ENCODE results near the gene DUSP1.
A peak's percentile ranks its signal among the peaks of the same experiment; 100 is the strongest.
"Not testable (repeated sequence)": the region's sequence is repeated elsewhere in the genome, so short reads cannot be mapped to it uniquely, and the experiment has no call there.

DUSP1 gene

DNA sequence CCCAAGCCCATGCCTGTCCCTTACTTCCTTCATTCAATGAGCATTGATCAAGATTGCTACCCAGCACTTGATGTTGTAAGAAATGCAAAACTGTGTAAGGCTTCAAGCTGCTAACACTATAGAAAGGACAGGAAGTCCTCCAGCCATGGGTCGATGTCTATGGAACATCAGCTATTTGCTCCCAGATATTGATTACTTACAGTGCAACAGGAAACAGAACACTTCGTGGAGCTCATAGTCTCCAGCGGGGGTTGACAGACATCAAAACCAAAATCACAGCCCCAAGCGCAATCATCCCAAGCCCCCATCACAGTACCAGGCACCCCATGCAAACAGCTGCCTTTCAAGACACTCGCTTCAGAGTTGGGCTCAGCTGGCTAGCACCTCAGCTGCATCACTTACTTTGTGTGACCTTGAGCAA is 26.8 kb upstream of the DUSP1 start:
- DNase-seq (ENCODE audit: low read depth) = no peak

DNA sequence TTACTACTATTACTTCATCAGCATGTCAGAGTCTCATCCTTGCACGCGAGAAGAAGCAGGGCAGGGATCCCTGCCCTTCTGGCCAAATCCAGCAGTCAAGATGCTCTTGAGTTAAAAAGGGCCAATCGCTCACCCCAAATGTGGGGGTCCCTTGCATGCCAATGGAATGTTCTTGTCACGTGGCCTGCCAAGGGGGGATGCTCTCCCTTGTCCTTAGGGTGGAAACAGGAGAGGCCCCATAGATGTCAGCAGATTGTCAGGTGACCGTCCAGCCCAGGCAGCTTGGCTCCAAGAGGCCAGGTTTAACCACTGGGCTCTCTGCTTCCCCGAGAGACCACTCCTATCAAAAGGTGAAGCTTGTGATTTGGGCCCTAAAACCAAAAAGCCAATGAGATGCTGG is 25.3 kb upstream of the DUSP1 start:
- DNase-seq (ENCODE audit: low read depth) = no peak

DNA sequence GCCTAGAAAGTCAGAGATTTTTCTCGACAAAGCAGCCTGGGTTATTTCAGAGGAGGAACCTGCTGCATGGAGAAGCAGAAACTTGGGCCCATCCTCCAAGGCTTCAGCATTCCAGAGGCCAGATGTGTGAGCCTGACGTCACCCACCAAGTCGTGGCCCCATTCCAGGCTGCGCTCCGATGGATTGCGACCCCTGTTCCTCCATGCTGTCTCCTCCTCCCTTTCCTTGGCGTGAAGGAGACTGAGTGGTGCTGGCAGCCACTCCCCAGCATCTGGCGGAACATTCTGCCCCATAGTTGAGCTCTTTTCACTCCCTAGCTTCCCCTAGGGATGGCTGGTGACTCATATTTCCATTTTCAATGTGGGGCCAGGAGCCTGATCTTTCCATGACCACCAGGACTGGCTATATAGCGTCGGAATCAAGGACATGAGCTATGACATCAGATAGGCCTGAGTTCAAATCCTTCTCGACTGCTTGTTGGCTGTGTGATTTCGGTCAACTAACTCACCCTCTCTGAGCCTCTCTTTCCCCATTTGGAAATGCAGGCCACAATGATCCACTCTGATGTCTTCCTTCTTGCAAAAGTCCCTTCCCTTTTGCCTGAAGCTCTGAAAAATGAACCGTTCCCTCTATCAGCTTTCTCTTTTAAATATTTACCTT is 24.5 kb upstream of the DUSP1 start:
- DNase-seq (ENCODE audit: low read depth) = peak; percentile 96

DNA sequence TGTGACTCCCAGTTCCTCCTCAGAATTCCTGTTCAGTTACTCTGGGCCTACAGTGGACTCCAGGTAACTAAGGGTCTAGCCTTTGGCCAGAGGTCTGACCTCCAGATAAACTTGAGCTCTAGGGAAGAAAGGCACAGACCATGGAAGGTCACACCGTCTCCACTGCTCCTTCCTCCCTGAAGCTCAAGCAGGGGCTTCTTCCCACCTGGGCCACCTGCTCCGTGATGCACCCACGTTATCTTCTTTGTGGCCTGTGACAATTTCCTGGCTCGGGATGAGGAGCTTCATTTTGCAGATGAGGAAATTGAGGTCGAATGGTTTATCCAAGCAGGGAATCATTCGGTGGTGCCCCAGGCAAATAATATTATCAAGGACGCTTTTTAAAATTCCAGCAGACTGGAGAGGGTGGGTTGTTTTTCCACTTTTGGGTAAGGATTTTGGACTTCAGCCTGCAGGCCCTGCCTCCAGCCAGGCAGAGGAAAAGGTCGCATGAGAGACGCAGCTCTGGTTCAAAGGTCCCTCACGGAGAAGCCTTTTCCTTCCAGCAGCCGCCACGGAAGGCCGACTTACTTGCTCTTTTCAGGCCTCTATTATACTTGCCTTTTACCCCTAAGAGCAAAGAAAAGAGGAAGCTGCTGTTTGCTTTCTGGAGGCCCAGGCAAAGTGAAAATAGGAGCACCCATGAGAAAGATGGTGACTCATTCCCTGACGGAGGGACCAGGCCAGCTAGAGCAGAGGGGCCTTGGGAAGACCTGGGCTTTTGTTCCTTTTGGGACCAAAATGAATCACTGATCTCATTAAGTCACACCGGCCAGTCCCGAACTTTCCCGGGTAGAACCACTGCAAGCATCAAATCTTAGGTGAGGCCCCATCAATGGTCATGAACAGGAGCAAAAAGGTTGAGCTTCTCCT is 22.8 kb upstream of the DUSP1 start:
- DNase-seq (ENCODE audit: low read depth) = no peak

DNA sequence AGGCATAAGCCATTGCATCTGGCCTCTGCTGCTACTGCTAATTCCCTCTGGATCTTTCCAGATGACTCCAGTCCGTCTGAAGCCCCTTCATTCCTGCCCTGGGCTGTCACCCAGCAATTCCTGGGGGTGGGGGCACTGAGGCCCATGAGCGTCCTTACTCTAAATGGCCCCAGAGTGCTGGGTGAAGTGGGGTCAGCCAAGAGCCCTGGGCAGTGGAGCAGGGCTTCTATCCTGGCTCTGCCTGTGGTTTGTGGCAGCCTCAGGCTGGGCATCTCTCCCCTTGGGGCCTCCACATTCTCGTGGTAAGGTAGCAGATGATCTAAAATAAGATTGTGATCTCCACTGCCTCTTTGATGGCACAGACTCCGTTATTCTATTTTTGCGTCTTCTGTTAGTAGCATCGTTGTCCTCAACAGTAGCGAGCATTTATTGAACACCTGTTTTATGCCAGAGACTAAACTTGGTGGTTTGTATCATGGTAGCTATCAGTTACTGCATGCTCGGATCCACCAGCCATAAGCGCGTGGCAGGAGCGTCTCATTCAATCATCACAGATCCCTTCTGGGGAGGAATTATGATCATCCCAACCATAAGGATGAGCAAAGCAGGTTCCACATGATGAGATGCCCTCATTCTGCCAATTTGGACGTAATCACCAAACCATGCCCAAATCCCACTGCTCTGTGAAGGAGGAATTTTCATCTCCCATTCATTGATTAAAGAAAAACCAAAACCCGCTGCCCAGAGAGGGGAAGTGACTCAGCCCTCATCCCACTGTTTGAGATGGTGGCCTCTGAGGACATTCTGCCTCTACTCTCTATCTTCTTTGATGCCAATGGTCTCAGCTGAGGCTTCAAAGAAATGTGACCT is 21.9 kb upstream of the DUSP1 start:
- DNase-seq (ENCODE audit: low read depth) = no peak

DNA sequence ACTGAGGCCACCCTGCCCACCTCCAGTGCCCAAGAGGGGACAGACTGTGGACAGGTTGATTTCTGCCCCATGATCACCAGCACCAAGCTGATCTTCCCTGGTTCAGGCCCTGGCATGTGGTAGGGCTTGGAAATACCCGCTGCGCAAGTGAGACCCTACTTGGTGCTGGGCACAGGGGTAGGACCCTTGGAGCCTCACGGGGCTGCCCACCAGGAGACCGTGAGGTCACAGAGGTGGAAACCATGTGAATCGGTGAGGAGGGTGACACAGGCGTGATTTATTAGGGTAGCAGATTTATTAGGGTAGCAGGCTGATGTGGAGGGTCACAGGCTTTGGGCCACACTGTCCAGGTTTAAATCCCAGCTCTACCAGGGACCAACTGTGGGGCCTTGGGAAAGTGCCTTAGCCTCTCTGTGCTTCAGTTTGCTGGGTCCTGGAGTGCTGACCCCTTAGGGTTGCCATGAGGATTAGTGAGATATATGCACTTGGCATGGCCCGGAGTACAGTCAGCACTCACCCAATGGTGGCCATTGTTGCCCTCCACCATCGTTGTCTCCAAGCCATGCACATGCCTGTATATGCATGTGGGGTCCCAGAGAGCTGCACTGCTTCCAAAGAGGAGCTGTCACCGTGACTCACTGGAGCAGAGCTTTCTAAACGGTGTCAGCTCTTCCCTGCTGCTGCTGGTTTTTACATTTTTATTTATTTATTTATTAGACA is 20.9 kb upstream of the DUSP1 start:
- no peak for DNase-seq (ENCODE audit: low read depth)

DNA sequence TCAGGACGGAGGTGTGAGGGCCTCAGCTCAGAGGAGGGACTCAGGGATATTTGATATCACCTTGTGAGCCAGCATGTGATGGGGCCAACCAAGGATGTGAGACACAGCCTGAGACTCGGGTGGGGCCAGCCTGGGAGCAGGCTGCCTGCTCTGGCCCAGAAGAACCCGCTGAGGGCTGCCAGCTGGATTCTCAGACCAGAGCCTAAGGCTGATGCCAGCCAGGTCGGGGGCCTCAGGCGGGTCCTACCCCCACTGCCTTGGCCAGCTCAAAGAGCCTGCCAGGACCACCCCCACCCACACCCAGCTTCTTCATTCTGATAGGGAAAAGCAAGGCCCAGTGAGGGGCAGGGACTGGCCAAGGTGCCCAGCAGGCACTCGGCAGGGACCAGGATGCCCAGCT is 20.3 kb upstream of the DUSP1 start:
- no peak for DNase-seq (ENCODE audit: low read depth)

DNA sequence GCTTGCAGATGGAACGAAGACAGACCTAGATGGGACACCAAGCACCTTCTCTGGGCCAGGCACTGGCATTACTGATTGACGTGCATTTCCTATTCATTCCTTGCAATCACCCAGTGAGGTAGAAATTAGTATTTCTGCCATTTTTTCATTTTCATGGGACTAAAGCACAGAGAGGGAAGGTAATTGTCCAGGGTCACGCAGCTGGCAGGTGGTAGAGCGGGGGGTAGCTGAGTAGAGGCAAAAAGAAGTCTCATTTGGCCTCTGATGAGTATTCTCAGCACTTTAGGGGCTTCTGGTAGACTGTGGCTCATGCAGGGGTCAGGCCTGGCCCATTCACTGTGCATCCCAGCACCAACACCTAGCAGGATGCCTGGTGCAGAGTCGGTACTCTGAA is 19.5 kb upstream of the DUSP1 start:
- no peak for DNase-seq (ENCODE audit: low read depth)

DNA sequence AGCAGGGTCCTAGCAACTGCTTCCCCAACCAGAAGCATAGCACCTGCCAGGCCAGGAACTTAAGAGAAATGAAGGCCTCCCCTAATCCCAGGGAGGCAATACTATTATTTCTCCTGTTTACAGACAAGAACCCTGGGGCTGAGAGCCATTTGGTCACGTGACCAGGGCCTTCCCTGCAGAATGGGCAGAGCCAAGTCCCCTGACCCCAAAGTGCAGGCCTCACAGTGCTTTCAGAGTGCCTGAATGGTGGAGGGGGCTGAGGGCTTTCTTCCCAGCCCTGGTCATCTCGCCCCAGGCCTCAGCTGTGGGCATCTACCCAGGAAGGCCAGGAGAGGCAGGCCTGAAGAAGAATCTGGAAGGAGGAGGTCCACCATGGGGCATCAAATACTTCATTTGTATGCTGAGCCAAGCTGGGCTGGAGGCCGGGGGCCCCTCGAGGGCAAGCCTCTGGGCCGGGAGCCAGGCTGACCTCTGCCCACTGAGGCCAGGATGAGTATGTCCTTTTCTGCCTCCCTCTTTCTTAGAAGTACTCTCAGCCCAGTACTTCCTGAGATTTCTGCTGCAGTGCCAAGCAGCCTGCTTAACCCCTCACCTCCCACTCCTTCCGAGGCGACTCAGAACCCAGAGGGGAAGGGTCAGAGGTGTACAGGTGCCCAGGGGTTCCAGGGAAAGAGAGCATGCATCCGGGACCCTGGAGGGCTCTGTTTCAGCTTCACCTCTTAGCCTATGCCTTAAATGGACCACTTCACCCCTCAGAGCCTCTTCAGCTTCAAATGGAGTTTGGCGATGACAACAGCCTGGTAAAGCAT is 18.9 kb upstream of the DUSP1 start:
- DNase-seq (ENCODE audit: low read depth) = no peak

DNA sequence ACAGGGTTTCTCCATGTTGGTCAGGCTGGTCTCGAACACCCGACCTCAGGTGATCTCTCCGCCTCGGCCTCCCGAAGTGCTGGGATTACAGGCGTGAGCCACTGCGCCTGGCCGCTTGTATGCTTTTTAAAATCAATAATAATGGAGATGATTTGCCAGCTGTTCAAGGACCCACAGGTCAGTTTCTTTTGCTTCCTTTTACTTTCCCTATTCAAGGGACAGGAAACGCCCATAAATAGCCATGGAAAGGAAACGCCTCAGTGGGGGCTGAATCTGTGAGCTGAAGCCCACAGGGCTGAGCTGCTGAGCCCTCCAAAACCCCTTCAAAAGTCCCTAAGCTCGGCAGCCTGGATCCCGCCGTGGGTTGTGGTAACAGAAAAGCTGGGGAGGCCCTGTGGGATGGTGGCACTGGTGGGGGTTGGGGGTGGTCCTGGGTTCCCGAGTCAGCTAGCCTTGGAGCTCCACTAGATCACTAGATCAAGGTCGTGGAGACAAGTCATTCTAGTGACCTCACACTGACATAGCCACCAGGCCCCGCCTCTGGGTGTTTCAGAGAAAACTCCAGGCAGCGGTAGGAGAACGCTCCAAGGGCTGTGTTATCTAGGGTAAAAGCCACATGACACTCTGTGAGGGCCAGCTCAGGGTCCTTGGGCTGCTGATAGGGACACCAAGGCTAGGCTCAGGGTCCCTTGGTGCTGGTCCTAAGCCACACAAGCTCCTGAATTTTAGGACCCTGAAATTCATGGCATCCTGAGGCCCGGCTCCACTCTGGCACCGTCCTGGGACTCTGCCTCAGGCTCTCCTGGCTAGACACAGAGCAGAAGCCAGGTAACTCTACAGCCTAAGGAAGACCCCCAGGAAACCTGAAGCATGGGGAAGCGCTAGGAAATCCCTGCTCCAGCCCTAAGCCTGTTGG is 18.0 kb upstream of the DUSP1 start:
- no peak for DNase-seq (ENCODE audit: low read depth)

DNA sequence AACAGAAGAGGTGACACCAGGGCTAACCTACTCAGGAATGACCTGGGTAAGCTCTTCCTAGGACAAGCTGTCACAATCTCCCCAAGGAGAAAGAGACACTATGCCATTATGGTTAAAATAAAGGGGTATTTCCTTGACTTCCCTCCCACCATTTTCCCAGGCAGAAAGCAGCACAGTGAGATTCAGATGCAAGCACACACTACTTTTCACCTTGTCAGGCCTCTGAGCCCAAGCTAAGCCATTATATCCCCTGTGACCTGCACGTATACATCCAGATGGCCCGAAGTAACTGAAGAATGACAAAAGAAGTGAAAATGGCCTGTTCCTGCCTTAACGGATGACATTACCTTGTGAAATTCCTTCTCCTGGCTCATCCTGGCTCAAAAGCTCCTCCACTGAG is 16.5 kb upstream of the DUSP1 start:
- not testable (repeated sequence) for DNase-seq (ENCODE audit: low read depth)

DNA sequence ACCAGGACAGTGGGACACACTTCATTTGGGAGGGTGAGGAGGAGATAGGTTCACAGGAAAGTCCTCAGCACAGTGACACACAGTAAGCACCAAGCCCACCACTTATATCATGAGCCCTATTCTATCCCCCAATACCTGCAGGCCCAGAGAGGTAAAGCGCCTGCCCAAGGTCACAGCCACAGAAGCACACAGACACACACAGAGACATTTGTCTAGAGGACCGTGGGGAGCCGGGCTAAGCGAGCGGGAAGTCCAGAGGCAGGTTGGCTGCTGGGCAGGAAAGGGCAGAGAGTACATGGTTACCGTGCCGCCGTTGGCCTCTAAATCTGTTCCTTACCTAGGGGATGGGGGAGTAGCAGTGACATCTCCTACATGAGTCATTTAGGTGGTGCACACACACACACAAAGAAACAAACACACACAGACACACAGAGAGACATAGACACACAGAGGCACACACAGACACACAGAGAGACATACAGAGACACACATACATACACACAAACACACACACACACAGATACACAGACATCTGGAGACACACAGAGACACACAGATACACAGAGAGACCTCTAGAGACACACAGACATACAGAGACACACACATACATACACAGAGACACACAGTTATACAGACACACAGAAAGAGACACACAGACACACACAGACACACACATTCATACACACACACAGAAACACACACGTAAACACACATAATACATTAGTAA is 15.9 kb upstream of the DUSP1 start:
- DNase-seq (ENCODE audit: low read depth) = no peak

DNA sequence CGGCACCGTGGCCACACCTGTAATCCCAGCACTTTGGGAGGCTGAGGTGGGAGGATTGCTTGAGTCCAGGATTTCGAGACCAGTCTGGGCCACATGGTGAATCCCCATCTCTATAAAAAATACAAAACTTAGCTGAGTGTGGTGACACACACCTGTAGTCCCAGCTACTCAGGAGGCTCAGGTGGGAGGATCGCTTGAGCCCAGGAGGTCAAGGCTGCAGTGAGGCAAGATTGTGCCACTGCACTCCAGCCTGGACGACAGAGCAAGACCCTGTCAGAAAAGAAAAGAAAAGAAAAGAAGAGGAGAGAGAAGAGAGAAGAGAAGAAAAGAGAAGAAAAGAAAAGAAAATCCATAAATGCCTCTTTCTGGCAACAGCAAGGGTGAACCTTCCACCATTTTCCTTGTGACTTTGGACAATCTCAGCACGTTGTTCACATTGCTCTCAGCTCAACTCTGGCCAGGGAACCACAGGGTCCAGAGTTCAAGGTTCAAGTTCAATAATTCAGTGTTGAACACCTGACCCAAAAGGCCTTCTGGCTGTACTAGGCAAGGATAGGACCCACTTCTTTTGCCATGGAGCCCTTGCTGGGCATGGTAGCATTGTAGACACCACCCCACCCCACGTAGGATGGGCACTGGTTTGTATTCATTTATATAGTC is 14.6 kb upstream of the DUSP1 start:
- DNase-seq (ENCODE audit: low read depth) = no peak

DNA sequence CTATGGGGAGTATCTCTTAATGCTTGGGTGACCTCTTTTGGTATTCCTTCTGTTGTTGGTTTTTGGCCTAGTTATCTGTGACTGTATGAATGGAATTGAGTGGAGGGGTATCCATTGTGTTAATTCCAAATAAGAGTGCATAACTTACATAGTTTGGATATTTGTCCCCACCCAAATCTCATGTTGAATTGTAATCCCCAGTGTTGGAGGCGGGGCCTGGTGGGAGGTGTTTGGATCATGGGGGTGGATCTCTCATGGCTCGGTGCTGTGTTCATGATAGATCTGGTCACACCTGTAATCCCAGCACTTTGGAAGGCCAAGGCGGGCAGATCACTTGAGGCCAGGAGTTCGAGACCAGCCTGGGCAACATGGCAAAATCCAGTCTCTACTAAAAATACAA is 13.2 kb upstream of the DUSP1 start:
- DNase-seq (ENCODE audit: low read depth) = not testable (repeated sequence)

DNA sequence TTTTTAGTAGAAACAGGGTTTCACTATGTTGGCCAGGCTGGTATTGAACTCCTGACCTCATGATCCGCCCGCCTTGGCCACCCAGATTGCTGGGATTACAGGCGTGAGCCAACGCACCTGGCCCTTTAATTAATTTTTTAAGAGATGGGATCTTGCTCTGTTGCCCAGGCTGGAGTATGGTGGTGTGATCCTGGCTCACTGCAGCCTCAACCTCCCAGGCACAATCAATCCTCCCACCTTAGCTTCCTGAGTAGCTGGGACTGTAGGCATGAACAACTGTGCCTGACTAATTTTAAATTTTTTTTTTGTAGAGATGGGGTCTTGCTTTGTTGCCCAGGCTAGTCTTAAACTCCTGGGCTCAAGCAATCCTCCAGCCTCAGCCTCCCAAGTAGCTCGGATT is 12.3 kb upstream of the DUSP1 start:
- DNase-seq (ENCODE audit: low read depth) = not testable (repeated sequence)

DNA sequence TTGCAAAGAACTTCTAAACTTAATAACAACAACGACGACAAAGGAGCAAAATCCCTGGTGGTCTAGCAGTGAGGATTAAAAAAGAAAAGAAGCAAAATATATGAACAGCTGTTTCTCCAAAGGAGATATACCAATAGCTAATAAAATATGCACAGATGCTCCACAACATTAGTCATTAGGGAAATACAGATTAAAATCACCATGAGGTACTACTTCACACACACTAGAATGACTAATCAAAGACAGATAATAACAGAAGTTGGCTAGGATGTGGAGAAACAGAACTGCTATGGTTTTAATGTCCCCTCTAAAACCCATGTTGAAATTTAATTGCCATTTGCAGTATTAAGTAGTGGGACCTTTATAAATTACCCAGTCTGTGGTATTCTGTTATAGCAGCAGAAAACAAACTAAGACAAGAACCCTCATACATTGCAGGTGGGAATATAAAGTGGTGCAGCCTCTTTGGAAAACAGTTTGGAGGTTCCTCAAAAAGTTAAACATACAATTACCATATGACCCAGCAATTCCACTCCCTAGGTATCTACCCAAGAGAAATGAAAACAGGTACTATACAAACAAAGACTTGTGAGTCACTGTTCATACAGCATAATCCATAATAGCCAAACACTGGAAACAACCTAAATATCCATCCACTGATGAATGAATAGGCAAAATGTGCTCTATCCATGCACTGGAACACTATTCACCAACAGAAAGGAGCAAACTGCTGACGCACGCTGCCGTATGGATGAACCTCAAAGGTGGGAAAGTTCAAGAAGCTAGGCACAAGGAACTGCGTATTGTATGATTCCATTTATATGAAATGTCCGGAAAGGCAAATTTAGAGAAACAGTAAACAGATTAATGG is 11.4 kb upstream of the DUSP1 start:
- DNase-seq (ENCODE audit: low read depth) = no peak

DNA sequence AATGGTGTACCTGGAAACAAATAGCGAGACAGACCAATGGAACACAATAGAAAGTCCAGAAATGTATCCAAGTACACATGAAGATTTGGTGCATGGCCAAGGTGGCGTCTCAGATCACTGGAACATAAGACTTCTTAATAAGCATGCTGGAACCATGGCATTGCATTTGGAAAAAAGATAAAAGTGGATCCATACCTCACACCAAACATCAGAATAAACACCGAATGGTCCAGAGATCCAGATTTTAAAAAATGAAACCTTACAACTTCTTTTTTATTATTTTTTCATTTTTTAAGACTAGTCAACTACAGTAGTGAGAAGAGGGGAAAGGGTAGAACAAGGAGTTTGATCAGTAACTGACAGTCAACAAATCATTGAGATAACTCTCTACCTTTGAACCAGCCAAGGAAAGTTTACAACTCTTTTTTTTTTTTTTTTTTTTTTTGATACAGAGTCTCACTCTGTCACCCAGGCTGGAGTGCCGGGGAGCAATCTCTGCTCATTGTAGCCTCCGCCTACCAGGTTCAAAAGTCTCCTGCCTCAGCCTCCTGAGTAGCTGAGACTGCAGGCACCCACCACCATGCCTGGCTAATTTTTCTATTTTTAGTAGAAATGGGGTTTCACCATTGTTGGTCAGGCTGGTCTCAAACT is 8.8 kb upstream of the DUSP1 start:
- DNase-seq (ENCODE audit: low read depth) = no peak
